DND-41 (cell line): ENCODE measurements around the gene PTPRZ1.

ENCODE experiments used
- CTCF ChIP-seq: IDR thresholded peaks from 2 replicates; pipeline ENCODE4 v1.5.1; 2012; ENCODE audit warnings: borderline replicate concordance, low read length, moderate library complexity, mild to moderate bottlenecking; ENCODE audit not compliant: poor library complexity, severe bottlenecking; ENCODE audit errors: extremely low read depth
- EZH2 ChIP-seq: IDR thresholded peaks from 3 replicates; pipeline ENCODE4 v1.6.1; 2012; ENCODE audit warnings: borderline replicate concordance, low read depth, mild to moderate bottlenecking, moderate library complexity, low read length, inconsistent platforms; ENCODE audit not compliant: severe bottlenecking

- TF ChIP-seq CTCF (no peak), EZH2 (no peak)
Observed at GRCh38 chr7:122013065-122013464, 140.1 kb downstream of the PTPRZ1 start.
